ENCODE results near the gene TDRD1.

Gene TDRD1

GRCh38 chr10:114234132-114234531 lies 55.0 kb downstream of the TDRD1 start:
- no peak for DNase-seq (ENCODE audit: low spot score)

GRCh38 chr10:114239117-114239993 lies 60.2 kb downstream of the TDRD1 start, which contains the start of gene VWA2:
Gene VWA2 (plus strand): TSS chr10:114239254. CDS start chr10:114248714, 9,460 bp downstream.
- DNase-seq (ENCODE audit: low spot score) = no peak

GRCh38 chr10:114239994-114240345 lies 60.8 kb downstream of the TDRD1 start:
- no peak for DNase-seq (ENCODE audit: low spot score)

- DNase-seq (ENCODE audit: low spot score) = no peak
These were observed 63.1 kb downstream of the TDRD1 start for GRCh38 chr10:114242235-114242634.

GRCh38 chr10:114243661-114244060 lies 64.5 kb downstream of the TDRD1 start:
- DNase-seq (ENCODE audit: low spot score) = no peak

- DNase-seq (ENCODE audit: low spot score) = no peak
These were observed 65.0 kb downstream of the TDRD1 start for GRCh38 chr10:114244126-114244525.

GRCh38 chr10:114245121-114245791 lies 66.1 kb downstream of the TDRD1 start:
- DNase-seq (ENCODE audit: low spot score) = no peak

GRCh38 chr10:114246679-114247305 lies 67.6 kb downstream of the TDRD1 start:
- DNase-seq (ENCODE audit: low spot score) = no peak

GRCh38 chr10:114250236-114250635 lies 71.1 kb downstream of the TDRD1 start:
- DNase-seq (ENCODE audit: low spot score) = no peak

GRCh38 chr10:114250716-114251115 lies 71.6 kb downstream of the TDRD1 start:
- no peak for DNase-seq (ENCODE audit: low spot score)

- no peak for DNase-seq (ENCODE audit: low spot score)
These were observed 72.9 kb downstream of the TDRD1 start for GRCh38 chr10:114252092-114252491.

GRCh38 chr10:114252883-114253282 lies 73.7 kb downstream of the TDRD1 start:
- no peak for DNase-seq (ENCODE audit: low spot score)

GRCh38 chr10:114255227-114255626 lies 76.1 kb downstream of the TDRD1 start:
- DNase-seq (ENCODE audit: low spot score) = no peak

GRCh38 chr10:114256008-114256765 lies 77.0 kb downstream of the TDRD1 start:
- no peak for DNase-seq (ENCODE audit: low spot score)

GRCh38 chr10:114256822-114257221 lies 77.7 kb downstream of the TDRD1 start:
- no peak for DNase-seq (ENCODE audit: low spot score)

GRCh38 chr10:114257498-114257897 lies 78.3 kb downstream of the TDRD1 start:
- DNase-seq (ENCODE audit: low spot score) = no peak

- no peak for DNase-seq (ENCODE audit: low spot score)
These were observed 79.2 kb downstream of the TDRD1 start for GRCh38 chr10:114258274-114258840.

- DNase-seq (ENCODE audit: low spot score) = peak; percentile 87
These were observed 80.7 kb downstream of the TDRD1 start for GRCh38 chr10:114259824-114260223.

GRCh38 chr10:114260366-114260765 lies 81.2 kb downstream of the TDRD1 start:
- DNase-seq (ENCODE audit: low spot score) = no peak

- DNase-seq (ENCODE audit: low spot score) = peak; percentile 68
These were observed 81.9 kb downstream of the TDRD1 start for GRCh38 chr10:114261076-114261475.

GRCh38 chr10:114262496-114262895 lies 83.3 kb downstream of the TDRD1 start:
- no peak for DNase-seq (ENCODE audit: low spot score)

Measured in AG20443 (cell line).